Chondrocyte (in vitro differentiated cells): ENCODE results near the gene ADPRS. TPM values are rescaled to one million over a fixed set of nuclear protein-coding genes. Genes with fewer than 3 reads are reported as not detected.

Experiments
- DNase-seq: peaks from one replicate; pipeline ENCODE4 v3.0.0; 2021; ENCODE audit warnings: mixed read lengths, low spot score
- H3K27ac Mint-ChIP-seq: one replicate; pipeline ENCODE4 v1.8.0; 2021; ENCODE audit warnings: mild to moderate bottlenecking, moderate library complexity, mixed read lengths; ENCODE audit not compliant: unreplicated experiment
- H3K27me3 Mint-ChIP-seq: 2 replicates; pipeline ENCODE4 v1.8.0; 2021; ENCODE audit warnings: low read depth, mixed read lengths
- H3K36me3 Mint-ChIP-seq: 2 replicates; pipeline ENCODE4 v1.8.0; 2021; ENCODE audit warnings: low read depth, mixed read lengths
- H3K4me1 Mint-ChIP-seq: 2 replicates; pipeline ENCODE4 v1.8.0; 2021; ENCODE audit warnings: low read depth, mild to moderate bottlenecking, mixed read lengths
- H3K4me3 Mint-ChIP-seq: one replicate; pipeline ENCODE4 v1.8.0; 2021; ENCODE audit warnings: mild to moderate bottlenecking, moderate library complexity, mixed read lengths; ENCODE audit not compliant: unreplicated experiment
- H3K9me3 Mint-ChIP-seq: 2 replicates; pipeline ENCODE4 v1.8.0; 2021; ENCODE audit warnings: low read depth, mixed read lengths
- CTCF ChIP-seq: fragments of 200-600 bp; sonication (generic); IDR thresholded peaks from 2 replicates; pipeline ENCODE4 v1.5.0; 2021; ENCODE audit warnings: antibody characterized with exemption, mild to moderate bottlenecking, moderate library complexity
- total RNA-seq: library from RNA; stranded (reverse); gene quantifications from 3 replicates; pipeline ENCODE4 v1.2.1, GENCODE V29; 2021

ADPRS gene
- total RNA-seq, 1 donor from 2014 or later: 26.9 TPM

- H3K9me3 Mint-ChIP-seq: no peaks in the 10 kb centered on the region
- H3K27ac Mint-ChIP-seq: no peak overlapping the region
- H3K4me1 Mint-ChIP-seq: peaks cover 55% of the 10 kb centered on the region
- H3K27me3 Mint-ChIP-seq: no peaks in the 10 kb centered on the region
- H3K4me3 Mint-ChIP-seq: no peak overlapping the region
- H3K36me3 Mint-ChIP-seq: peaks cover 6% of the 10 kb centered on the region
- no peak for DNase-seq
- no peak for TF ChIP-seq CTCF
Observed at GRCh38 chr1:36139521-36139920, 50.8 kb downstream of the ADPRS start.

DNA sequence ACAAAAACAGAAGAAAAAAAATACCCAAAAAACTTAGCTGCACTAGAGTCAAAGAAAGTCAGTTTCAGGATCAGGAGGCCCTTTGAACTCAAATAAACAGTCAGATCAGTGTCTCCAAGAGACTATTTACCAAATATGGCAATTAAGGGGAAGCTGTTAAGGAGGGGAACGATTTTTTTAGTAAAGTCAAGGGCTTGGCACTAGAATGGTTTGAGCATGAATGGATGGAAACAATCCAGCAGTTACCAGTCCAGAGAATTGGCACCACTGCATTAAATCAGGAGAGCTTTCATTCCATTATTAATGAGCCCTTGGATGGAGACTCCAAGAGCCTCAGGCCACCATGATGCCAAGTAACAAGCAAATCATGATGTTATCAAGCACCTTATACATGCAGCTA is 53.4 kb downstream of the ADPRS start:
- no peaks in the 10 kb centered on the region for H3K9me3 Mint-ChIP-seq
- H3K4me1 Mint-ChIP-seq: peaks cover 32% of the 10 kb centered on the region
- H3K36me3 Mint-ChIP-seq: peaks cover 6% of the 10 kb centered on the region
- DNase-seq: no peak
- no peak for TF ChIP-seq CTCF
- peak overlapping the region; percentile 66 for H3K27ac Mint-ChIP-seq
- no peak overlapping the region for H3K4me3 Mint-ChIP-seq
- no peaks in the 10 kb centered on the region for H3K27me3 Mint-ChIP-seq

- TF ChIP-seq CTCF: no peak
- Mint-ChIP-seq H3K4me1 (peaks cover 36% of the 10 kb centered on the region), H3K27me3 (no peaks in the 10 kb centered on the region), H3K9me3 (no peaks in the 10 kb centered on the region), H3K4me3 (no peak overlapping the region), H3K36me3 (peaks cover 1% of the 10 kb centered on the region), H3K27ac (no peak overlapping the region)
- no peak for DNase-seq
Observed at GRCh38 chr1:36143424-36143823, 54.7 kb downstream of the ADPRS start.

Other genes with a start within 250 kb of the ADPRS start
- gene AGO1, start 205.7 kb upstream of the ADPRS start, total RNA-seq: 23.5 to 35.8 TPM (median 24.6 TPM) in 3 replicates
- gene AGO3, start 157.8 kb upstream of the ADPRS start, total RNA-seq: 26.0 to 34.5 TPM (median 26.1 TPM) in 3 replicates
- 0.17 TPM in 1 of 3 replicates, not detected in the others for gene TEKT2, start 4.8 kb upstream of the ADPRS start, total RNA-seq
- 10.8 to 18.1 TPM (median 17.4 TPM) in 3 replicates for gene COL8A2, start 36.3 kb downstream of the ADPRS start, total RNA-seq
- gene TRAPPC3, start 60.6 kb downstream of the ADPRS start, total RNA-seq: 67.7 to 74.5 TPM (median 69.7 TPM) in 3 replicates
- 159 to 177 TPM (median 173 TPM) in 3 replicates for gene MAP7D1, start 67.3 kb downstream of the ADPRS start, total RNA-seq
- gene THRAP3, start 135.6 kb downstream of the ADPRS start, total RNA-seq: 88.7 to 106 TPM (median 106 TPM) in 3 replicates
- 9.4 to 15.0 TPM (median 10.8 TPM) in 3 replicates for gene SH3D21, start 217.5 kb downstream of the ADPRS start, total RNA-seq
- gene EVA1B, start 234.8 kb downstream of the ADPRS start, total RNA-seq: 55.7 to 88.4 TPM (median 85.2 TPM) in 3 replicates